ENCODE data around the gene TANK.
A peak's percentile ranks its signal among the peaks of the same experiment; 100 is the strongest.
"Not testable (repeated sequence)": the region's sequence is repeated elsewhere in the genome, so short reads cannot be mapped to it uniquely, and the experiment has no call there.

Gene TANK

GRCh38 chr2:161233858-161234431 lies 73.7 kb downstream of the TANK start:
- DNase-seq = no peak

GRCh38 chr2:161234627-161235026 lies 74.4 kb downstream of the TANK start:
- DNase-seq = no peak

- no peak for DNase-seq
These were observed 77.4 kb downstream of the TANK start for GRCh38 chr2:161237392-161238264.

GRCh38 chr2:161238265-161238559 lies 78.0 kb downstream of the TANK start:
- no peak for DNase-seq

- no peak for DNase-seq
These were observed 78.5 kb downstream of the TANK start for GRCh38 chr2:161238560-161239325.

- DNase-seq = no peak
These were observed 79.3 kb downstream of the TANK start for GRCh38 chr2:161239326-161240109.

GRCh38 chr2:161241894-161242293 lies 81.7 kb downstream of the TANK start:
- DNase-seq = no peak

- DNase-seq = peak; percentile 25
These were observed 83.1 kb downstream of the TANK start for GRCh38 chr2:161243312-161243711.

- peak; percentile 53 for DNase-seq
These were observed 83.7 kb downstream of the TANK start for GRCh38 chr2:161243905-161244304.

GRCh38 chr2:161244387-161245260 lies 84.4 kb downstream of the TANK start:
- peak; percentile 68 for DNase-seq

- no peak for DNase-seq
These were observed 85.0 kb downstream of the TANK start for GRCh38 chr2:161245261-161245553.

- DNase-seq = no peak
These were observed 85.4 kb downstream of the TANK start for GRCh38 chr2:161245671-161246070.

- no peak for DNase-seq
These were observed 86.1 kb downstream of the TANK start for GRCh38 chr2:161246281-161246680.

- DNase-seq = peak; percentile 35
These were observed 90.7 kb downstream of the TANK start for GRCh38 chr2:161250864-161251436.

GRCh38 chr2:161257123-161257952 lies 97.1 kb downstream of the TANK start:
- DNase-seq = no peak

GRCh38 chr2:161265874-161266273 lies 105.6 kb downstream of the TANK start:
- DNase-seq = no peak

GRCh38 chr2:161269111-161269510 lies 108.9 kb downstream of the TANK start:
- no peak for DNase-seq

- DNase-seq = no peak
These were observed 113.0 kb downstream of the TANK start for GRCh38 chr2:161273038-161273760.

GRCh38 chr2:161278564-161279229 lies 118.5 kb downstream of the TANK start:
- not testable (repeated sequence) for DNase-seq
